GM18498 (cell line): ENCODE results near the gene ENDOD1.
A peak's percentile ranks its signal among the peaks of the same experiment; 100 is the strongest.
"Not testable (repeated sequence)": the region's sequence is repeated elsewhere in the genome, so short reads cannot be mapped to it uniquely, and the experiment has no call there.

Experiments used
- ATAC-seq: cut with Tn5 transposase; IDR thresholded peaks from one replicate; pipeline ENCODE4 v1.9.1; 2021; ENCODE audit warnings: mild to moderate bottlenecking, moderate library complexity; ENCODE audit not compliant: unreplicated experiment

ENDOD1 gene

GRCh38 chr11:95089620-95090542 is at the start of gene ENDOD1:
Gene ENDOD1, plus strand, starts transcription at chr11:95089846. Its CDS starts 82 bp downstream, at chr11:95089928.
- ATAC-seq = peak; percentile 89

DNA sequence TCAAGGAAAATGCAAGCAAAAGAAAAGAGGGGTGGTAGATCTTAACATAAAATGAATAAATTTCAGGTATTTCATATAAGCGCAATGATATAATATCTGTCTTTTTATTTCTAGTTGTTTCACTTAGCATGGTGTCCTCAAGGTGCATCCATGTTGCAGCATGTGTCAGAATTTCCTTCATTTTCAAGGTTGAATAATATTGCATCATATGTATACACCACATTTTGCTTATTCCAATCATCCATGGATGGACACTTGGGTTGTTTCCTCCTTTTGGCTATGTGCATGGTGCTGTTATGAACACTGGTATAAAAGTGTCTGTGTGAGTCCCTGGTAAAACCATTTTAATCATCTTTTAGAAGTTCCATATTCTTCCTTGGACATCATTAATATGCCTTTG is 47.4 kb upstream of the ENDOD1 start:
- no peak for ATAC-seq

DNA sequence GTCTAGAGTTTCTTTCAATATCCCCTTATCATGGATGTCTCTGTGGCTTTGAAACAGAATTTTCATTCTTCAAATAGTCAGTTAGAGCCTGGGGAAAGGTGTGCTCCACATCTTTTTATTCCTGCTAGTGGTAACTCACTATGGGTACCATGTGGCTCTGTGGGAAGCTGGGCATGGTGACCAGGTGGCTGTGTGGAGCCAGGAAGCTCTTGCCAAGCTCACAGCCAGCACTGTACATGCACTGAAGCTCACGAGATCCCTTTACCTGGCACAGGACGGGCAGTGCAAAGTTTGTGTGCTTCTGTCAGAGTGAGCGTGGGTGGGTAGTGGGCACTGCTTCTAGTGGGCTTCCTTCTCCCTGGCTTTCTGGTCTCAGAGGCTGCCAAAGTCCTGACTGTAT is 46.7 kb upstream of the ENDOD1 start:
- no peak for ATAC-seq

GRCh38 chr11:95044010-95044409 is 45.6 kb upstream of the ENDOD1 start:
- no peak for ATAC-seq

DNA sequence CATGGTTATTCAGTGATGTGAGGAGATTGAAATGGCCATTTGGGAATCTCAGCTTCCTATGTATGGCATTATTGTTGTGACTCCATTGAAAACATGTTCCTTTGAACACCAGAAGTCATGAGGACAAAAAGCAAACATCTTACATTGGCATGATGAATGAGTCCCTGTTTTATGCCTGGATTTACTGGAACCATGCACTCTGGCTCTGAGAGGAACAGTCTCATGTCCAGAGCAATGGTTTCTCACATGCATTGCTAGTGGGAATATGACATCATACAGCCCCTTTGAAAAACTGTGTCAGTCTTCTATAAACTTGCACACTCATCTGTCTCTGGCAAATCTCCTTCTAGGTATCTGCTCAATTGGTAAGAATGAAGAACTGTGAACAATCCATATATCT is 43.8 kb upstream of the ENDOD1 start:
- ATAC-seq = no peak

- ATAC-seq = not testable (repeated sequence)
Measured at GRCh38 chr11:95049122-95049521, 40.5 kb upstream of the ENDOD1 start, which contains the start of gene KDM4F. Gene KDM4F, plus strand, starts transcription at chr11:95049422.

DNA sequence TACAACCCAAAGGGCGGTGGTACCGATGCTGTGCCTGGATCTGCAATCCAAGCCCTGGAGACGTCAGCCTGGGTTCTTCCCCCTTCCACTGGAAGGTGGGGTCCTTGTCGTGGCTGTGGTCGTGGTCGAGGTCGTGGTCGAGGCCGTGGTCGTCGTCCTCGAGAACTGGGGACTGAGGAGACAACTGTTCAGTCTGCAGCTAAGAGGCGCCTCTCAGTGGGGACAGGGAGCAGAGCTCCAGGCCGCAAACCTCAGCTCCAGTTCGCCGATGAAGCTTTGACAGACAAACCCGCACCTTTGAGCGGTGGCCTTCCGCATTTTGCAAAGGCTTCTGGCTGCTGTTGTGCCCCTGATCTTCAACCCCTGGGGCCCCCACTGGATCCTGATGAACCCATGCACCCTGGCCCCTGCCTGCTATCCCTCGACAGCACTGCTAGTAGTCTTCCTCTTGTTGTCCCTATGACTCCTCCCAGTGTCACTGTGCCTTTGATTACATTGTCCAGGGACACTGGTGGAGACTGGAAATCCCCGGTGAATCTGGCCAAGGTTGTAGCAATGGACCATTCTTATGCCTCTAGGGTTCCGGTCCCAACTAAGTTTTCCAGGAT is 38.9 kb upstream of the ENDOD1 start:
- ATAC-seq = no peak

DNA sequence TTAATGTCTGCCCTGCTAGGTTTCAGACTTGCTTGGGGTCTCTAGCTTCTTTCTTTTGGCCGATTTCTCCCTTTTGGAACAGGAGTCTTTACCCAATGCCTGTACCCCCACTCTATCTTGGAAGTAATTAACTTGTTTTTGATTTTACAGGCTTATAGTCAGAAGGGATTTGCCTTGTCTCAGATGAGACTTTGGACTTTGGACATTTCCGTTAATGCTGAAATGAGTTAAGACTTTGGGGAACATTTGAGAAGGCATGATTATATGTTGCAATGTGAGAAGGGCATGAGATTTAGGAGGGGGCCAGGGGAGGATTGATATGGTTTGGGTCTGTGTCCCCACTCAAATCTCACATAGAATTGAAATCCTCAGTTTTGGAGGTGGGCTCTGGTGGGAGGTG is 35.3 kb upstream of the ENDOD1 start:
- ATAC-seq = no peak

- ATAC-seq = peak; percentile 94
Measured at GRCh38 chr11:95055283-95055897, 34.3 kb upstream of the ENDOD1 start.

DNA sequence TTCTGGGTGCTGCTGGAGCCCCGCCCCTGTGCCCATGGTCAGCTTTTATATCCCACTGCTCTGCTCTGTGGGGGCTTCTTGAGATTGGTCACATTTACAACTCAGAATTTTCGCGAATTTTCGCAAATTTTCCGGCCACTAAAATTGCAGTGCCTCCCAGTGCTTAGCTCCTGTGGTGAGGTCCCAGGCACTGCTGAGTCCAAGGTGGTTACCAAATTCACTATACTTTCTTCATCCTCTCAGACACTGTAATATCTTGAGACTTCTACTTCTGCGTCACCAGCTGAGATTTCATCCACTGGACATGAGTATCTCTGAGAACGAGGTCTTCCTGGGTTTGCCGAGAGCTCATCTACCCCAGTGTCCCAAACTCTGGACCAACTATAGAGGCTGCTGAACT is 31.7 kb upstream of the ENDOD1 start:
- no peak for ATAC-seq

- ATAC-seq = no peak
Measured at GRCh38 chr11:95058621-95059020, 31.0 kb upstream of the ENDOD1 start.

DNA sequence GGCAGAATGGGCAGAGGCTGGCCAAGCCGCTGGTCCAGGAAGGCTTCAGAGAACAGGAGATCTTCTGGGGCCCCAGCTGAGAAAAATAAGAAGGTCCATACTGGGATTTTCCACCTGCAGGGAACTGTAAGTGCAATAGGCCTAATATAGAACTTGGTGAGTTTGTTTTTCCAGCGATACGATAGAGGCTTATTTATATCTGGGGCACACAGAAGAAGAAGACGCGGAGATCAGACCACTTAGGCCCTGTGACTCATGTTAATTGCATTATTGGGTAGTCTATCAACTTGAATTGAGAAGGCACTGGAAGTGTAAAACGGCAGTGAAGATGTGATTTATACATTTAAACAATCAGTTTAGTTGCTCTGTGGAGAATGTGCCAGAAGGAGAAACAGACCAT is 30.6 kb upstream of the ENDOD1 start:
- no peak for ATAC-seq

GRCh38 chr11:95065336-95065735 is 24.3 kb upstream of the ENDOD1 start:
- ATAC-seq = no peak

GRCh38 chr11:95066716-95067038 is 23.0 kb upstream of the ENDOD1 start, which contains the start of gene SRSF8:
Gene SRSF8, plus strand, starts transcription at chr11:95066919. Its CDS starts 308 bp downstream, at chr11:95067227.
- ATAC-seq = peak; percentile 54

DNA sequence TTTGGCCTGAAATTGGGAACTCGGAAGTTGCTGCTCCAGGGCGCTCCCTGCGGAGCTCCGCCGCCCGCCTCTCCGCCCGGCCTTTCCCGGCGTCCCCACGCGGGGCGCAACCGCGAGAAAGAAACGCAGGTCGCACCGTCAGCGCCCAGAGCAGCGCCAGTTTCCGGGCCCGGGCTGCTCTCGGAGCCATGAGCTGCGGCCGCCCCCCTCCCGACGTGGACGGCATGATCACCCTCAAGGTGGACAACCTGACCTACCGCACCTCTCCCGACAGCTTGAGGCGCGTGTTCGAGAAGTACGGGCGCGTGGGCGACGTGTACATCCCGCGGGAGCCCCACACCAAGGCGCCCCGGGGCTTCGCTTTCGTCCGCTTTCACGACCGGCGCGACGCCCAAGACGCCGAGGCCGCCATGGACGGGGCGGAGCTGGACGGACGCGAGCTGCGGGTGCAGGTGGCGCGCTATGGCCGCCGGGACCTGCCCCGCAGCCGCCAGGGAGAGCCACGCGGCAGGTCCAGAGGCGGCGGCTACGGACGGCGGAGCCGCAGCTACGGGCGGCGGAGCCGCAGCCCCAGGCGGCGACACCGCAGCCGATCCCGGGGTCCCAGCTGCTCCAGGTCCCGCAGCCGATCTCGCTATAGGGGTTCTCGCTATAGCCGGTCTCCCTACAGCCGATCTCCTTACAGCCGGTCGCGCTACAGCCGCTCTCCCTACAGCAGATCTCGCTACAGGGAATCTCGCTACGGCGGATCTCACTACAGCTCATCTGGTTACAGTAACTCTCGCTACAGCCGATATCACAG is 22.4 kb upstream of the ENDOD1 start:
- peak; percentile 75 for ATAC-seq

DNA sequence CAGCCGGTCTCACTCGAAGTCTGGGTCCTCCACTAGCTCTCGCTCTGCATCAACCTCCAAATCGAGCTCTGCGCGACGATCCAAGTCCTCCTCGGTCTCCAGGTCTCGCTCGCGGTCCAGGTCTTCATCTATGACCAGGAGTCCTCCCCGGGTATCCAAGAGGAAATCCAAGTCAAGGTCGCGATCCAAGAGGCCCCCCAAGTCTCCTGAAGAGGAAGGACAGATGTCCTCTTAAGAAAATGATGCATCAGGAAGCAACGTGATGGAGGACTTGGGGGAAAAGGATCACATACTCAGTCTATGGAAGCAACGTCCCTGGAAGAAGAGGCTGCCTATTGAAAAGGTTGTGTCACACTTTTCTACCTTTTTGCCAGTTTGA is 21.8 kb upstream of the ENDOD1 start:
- no peak for ATAC-seq

- peak; percentile 62 for ATAC-seq
Measured at GRCh38 chr11:95068549-95068948, 21.1 kb upstream of the ENDOD1 start.

- ATAC-seq = no peak
Measured at GRCh38 chr11:95070471-95070870, 19.2 kb upstream of the ENDOD1 start.

GRCh38 chr11:95072948-95073347 is 16.7 kb upstream of the ENDOD1 start:
- ATAC-seq = no peak

GRCh38 chr11:95074792-95075563 is 14.7 kb upstream of the ENDOD1 start:
- no peak for ATAC-seq
